ENCODE results near the gene NTNG2.
"Not testable (repeated sequence)": the region's sequence is repeated elsewhere in the genome, so short reads cannot be mapped to it uniquely, and the experiment has no call there.

DNA sequence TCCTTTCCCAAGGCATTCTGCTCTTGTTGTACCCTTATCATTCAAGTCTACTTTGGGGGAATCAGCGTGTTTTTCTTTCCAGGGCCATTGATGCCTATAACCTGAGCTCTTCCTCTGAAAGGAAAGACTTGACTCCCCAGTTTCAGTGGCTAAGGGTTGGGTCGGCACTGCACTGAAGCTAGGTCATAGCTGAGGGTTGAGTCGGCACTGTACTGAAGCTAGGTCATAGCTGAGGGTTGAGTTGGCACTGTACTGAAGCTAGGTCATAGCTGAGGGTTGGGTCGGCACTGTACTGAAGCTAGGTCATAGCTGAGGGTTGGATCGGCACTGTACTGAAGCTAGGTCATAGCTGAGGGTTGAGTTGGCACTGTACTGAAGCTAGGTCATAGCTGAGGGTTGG is 27.8 kb upstream of the NTNG2 start:
- TF ChIP-seq CTCF (IDR thresholded peaks at IDR 0.05; ENCODE audit: low read length); EZH2 (optimal IDR thresholded peaks at IDR 0.05; ENCODE audit: low read depth, low read length); EZH2phosphoT487 (IDR thresholded peaks at IDR 0.05; ENCODE audit: low read length): not testable (repeated sequence)
